Thyroid gland (tissue), 4 donors: ENCODE results near the gene GTSE1. TPM values are rescaled to one million over a fixed set of nuclear protein-coding genes. Genes with fewer than 3 reads are reported as not detected.

Experiments
- DNase-seq, 2 donors: peaks; one replicate each; pipeline ENCODE4 v3.0.0-alpha.2; 2019
- H3K27ac ChIP-seq, 3 donors: fragments of 200-600 bp; sonication (generic); 1 replicate in 2 of 3; 2 replicates in 1 of 3; pipeline ENCODE4 v1.5.1; 2016 to 2019; ENCODE audit warnings: mild to moderate bottlenecking in 1 of 3, moderate library complexity in 1 of 3
- H3K27me3 ChIP-seq: fragments of 200-600 bp; sonication (generic); one replicate; pipeline ENCODE4 v1.5.1; 2019
- H3K36me3 ChIP-seq, 2 donors: fragments of 200-600 bp; sonication (generic); one replicate each; pipeline ENCODE4 v1.5.1; 2016 to 2019
- H3K4me1 ChIP-seq, 2 donors: fragments of 200-600 bp; sonication (generic); one replicate each; pipeline ENCODE4 v1.5.1; 2017 to 2019
- H3K4me3 ChIP-seq, 3 donors: fragments of 200-600 bp; sonication (generic); replicated peaks in 1 of 3; 1 replicate in 2 of 3; 2 replicates in 1 of 3; pipeline ENCODE4 v1.5.1; 2016; ENCODE audit warnings: mild to moderate bottlenecking in 1 of 3
- H3K9me3 ChIP-seq: fragments of 200-600 bp; sonication (generic); one replicate; pipeline ENCODE4 v1.5.1; 2017
- POLR2A ChIP-seq, 2 donors: fragments of 450-650 bp; IDR thresholded peaks; one replicate each; pipeline ENCODE4 v1.6.1; 2017; ENCODE audit warnings: antibody characterized with exemption in 2 of 2, mild to moderate bottlenecking in 2 of 2, moderate library complexity in 1 of 2
- WGBS, 2 donors: methylation state at CpG; one replicate each; pipeline ENCODE4 v1.1.5; 2017; 5-methylcytosine and 5-hydroxymethylcytosine counted together
- intact Hi-C: fragments of 100-400 bp; cut with DNase I; formaldehyde crosslinking; loops from one replicate; pipeline ENCODE4 v1.15.1; 2023
- total RNA-seq, 4 donors: library from RNA; depleted of rRNA; stranded (reverse); fragments of >200 nt; gene quantifications; one replicate each; pipeline ENCODE4 v1.2.3, GENCODE V29; 2016
- TF ChIP-seq, protein P1 (sequence below), 6 experiments: fragments of 200-600 bp in 3 of 6; fragments of 450-650 bp in 3 of 6; sonication (generic) in 3 of 6; IDR thresholded peaks; one replicate each; pipeline ENCODE4 v1.5.1; 2016 to 2019; ENCODE audit warnings: antibody characterized with exemption in 6 of 6, mild to moderate bottlenecking in 2 of 6, inconsistent platforms in 1 of 6, moderate library complexity in 1 of 6

Gene GTSE1
- total RNA-seq, 4 donors from 2014 or later: 0.22 to 0.27 (median 0.25) TPM; not detected in 1

DNA sequence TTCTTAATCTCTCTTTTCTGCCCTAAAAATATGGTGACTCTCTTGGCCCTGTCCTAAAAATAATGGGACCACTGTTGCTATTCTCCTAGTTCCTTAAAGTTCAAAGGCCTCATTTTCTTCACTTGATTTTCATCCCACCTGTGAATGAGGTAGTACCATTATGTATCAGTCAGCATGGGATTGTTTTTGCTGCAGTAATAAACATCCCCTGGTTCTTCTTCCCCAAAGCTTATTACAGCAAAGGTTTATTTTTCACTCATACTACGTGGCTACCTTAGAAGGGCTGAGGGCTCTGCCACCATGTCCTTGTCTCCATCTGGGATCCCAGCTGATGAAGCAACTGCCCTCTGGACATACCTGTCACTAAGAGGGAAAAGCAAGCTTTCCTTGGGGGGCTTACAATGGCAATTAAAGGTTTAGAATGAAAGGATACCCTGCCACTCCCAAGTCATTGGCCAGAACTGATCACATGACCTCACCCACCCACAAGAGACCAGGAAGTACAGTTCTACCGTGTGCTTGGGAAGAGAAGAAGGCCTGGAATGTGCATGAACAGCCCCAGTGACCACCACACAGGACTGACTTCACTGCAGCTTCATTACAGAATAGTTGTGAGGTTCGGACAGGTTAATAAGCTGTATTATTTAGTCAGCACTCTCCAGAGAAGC lies 21.1 kb upstream of the GTSE1 start:
- no peak for DNase-seq
- H3K27ac ChIP-seq: no peak overlapping the region
- H3K4me1 ChIP-seq: no peaks in the 10 kb centered on the region
- no peaks in the 10 kb centered on the region for H3K27me3 ChIP-seq
- TF ChIP-seq POLR2A (IDR thresholded peaks at IDR 0.05): no peak
- TF ChIP-seq, protein P1, sequence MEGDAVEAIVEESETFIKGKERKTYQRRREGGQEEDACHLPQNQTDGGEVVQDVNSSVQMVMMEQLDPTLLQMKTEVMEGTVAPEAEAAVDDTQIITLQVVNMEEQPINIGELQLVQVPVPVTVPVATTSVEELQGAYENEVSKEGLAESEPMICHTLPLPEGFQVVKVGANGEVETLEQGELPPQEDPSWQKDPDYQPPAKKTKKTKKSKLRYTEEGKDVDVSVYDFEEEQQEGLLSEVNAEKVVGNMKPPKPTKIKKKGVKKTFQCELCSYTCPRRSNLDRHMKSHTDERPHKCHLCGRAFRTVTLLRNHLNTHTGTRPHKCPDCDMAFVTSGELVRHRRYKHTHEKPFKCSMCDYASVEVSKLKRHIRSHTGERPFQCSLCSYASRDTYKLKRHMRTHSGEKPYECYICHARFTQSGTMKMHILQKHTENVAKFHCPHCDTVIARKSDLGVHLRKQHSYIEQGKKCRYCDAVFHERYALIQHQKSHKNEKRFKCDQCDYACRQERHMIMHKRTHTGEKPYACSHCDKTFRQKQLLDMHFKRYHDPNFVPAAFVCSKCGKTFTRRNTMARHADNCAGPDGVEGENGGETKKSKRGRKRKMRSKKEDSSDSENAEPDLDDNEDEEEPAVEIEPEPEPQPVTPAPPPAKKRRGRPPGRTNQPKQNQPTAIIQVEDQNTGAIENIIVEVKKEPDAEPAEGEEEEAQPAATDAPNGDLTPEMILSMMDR (IDR thresholded peaks at IDR 0.05): no peak
- WGBS, 2 donors: 72 to 93% methylated on average over 3 of the region's 3 CpGs
- intact Hi-C loops: no loop called here
- H3K9me3 ChIP-seq: no peaks in the 10 kb centered on the region
- peaks cover 32 to 56% of the 10 kb centered on the region in 2 donors for H3K36me3 ChIP-seq
- no peak overlapping the region for H3K4me3 ChIP-seq

DNA sequence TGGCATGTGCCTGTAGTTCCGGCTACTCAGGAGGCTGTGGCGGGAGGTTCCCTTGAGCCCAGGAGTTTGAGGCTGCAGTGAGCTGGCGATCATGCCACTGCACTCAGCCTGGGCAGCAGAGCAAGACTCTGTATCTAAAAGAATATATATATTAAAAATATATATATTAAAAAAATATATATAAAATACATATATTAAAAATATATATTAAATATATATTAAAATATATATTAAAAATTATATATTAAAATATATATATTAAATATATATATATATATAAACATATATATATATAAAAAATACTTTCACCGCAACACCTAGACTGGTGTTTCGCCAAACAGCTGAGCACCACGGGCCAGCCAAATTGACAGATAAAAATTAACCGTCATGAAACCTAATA lies 20.1 kb upstream of the GTSE1 start:
- 96 to 97% methylated on average over 7 of the region's 7 CpGs for WGBS, 2 donors
- no peak overlapping the region for H3K27ac ChIP-seq
- H3K9me3 ChIP-seq: no peaks in the 10 kb centered on the region
- TF ChIP-seq, protein P1 (IDR thresholded peaks at IDR 0.05): no peak
- TF ChIP-seq POLR2A (IDR thresholded peaks at IDR 0.05): no peak
- H3K27me3 ChIP-seq: no peaks in the 10 kb centered on the region
- no peaks in the 10 kb centered on the region for H3K4me1 ChIP-seq
- peaks cover 32 to 58% of the 10 kb centered on the region in 2 donors for H3K36me3 ChIP-seq
- no peak for DNase-seq
- intact Hi-C loops: no loop called here
- no peak overlapping the region for H3K4me3 ChIP-seq

DNA sequence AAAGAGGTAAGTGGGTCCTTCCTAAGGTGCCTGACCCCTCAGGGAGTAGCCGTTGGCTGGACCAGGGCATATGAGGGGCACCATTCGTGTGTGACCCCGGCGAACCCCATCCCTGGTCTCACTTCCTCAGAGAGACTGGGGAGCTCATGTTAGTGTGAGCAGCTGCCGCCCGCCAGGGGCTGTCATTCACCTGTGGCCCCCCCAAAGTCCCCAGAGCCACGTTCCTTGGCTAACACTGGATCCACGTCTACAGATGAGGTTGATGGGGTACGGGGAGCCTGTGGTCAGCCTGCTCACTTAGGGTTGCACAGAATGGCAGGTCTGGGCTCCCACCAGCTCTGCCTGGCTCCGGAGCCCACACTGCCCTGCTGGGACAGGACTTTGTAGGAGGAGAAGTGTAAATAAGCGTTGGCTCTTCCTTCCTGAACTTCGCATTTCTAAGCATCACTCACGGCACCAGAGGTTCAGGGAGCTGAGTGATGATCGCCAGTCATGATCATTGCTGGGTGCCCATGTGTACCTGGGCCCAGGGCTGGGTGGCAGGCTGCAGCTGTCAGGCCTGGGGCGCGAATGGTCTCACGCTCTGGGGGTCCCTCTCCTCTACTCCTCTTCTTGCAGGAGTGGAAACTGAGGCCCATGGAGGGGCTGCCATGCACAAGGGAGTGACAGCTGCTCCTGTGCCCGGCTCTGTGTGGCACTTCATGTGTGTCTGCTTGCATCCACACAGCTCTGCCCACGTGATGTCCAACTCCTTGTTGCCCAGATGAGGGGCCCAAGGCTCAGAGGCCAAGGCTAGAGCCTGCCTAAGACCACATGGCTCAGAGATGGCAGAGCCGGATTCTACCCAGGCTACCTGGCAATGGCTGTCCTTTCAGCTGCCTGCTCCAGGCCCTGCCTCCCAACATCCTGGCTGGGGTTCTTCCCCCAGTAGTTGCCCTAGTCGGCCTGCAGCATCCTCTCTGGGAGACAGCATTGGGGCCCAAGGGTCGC lies 17.7 kb upstream of the GTSE1 start:
- H3K36me3 ChIP-seq: peaks cover 25 to 53% of the 10 kb centered on the region in 2 donors
- H3K4me3 ChIP-seq: no peak overlapping the region

DNA sequence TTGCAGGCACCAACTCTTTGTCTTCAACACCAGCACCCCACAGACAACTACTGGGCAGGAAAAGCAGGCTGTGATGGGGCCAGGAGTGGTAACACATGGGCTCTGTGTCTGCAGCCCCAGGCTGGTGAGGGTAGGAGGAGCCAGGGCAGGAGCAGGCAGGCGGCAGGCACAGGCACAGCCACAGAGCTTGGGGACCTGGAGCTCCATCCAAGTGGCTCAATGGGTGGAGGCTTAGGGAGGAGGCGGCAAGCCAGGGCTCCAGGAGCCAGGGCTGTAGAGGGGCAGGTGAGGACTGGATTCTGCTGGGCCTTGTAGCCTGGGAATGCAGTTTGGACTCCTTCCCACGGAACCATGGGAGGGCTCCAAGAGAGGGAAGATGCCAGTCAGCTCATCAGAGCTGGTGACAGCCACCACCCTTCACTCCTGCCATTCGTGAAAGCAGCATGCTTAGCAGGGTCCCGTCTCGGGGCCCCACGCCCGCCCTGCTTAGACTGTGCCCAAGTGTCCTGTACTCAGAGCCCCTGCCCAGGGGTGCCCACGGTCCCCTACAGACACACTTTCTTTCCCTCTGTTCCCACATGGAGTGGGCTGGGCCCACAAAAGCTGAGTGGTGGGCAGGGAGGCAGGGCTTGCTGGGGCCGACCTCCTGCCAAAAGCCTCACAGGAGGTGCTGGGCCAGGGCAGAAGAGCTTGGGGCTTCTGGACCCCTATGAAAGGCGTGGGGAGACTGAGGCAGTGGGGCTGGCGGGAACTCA lies 16.4 kb upstream of the GTSE1 start:
- no peak overlapping the region for H3K4me3 ChIP-seq
- TF ChIP-seq, protein P1 (IDR thresholded peaks at IDR 0.05): no peak
- TF ChIP-seq POLR2A (IDR thresholded peaks at IDR 0.05): no peak
- intact Hi-C loops: no loop called here
- DNase-seq: no peak
- H3K36me3 ChIP-seq: peaks cover 26 to 55% of the 10 kb centered on the region in 2 donors
- no peaks in the 10 kb centered on the region for H3K9me3 ChIP-seq
- no peaks in the 10 kb centered on the region for H3K27me3 ChIP-seq
- 95 to 97% methylated on average over 5 to 10 of the region's 12 CpGs for WGBS, 2 donors
- H3K27ac ChIP-seq: no peak overlapping the region
- no peaks in the 10 kb centered on the region for H3K4me1 ChIP-seq

More for the DNA sequence above, 17.7 kb upstream of the GTSE1 start:
- H3K9me3 ChIP-seq: no peaks in the 10 kb centered on the region
- WGBS, 2 donors: 88 to 95% methylated on average over 14 to 18 of the region's 22 CpGs
- DNase-seq: no peak
- no peaks in the 10 kb centered on the region for H3K4me1 ChIP-seq
- no peaks in the 10 kb centered on the region for H3K27me3 ChIP-seq
- no peak for TF ChIP-seq POLR2A (IDR thresholded peaks at IDR 0.05)
- TF ChIP-seq, protein P1 (IDR thresholded peaks at IDR 0.05): no peak
- no peak overlapping the region for H3K27ac ChIP-seq
- intact Hi-C loops: no loop called here
